Kidney (tissue), 14 donors: ENCODE data around the gene CDK19. TPM values are rescaled to one million over a fixed set of nuclear protein-coding genes. Genes with fewer than 3 reads are reported as not detected.

Experiments used
- DNase-seq, 5 donors: peaks; one replicate each; pipeline ENCODE4 v3.0.0-alpha.2; 2013 to 2020
- FAIRE-seq: peaks from 2 replicates; lab custom pipeline; 2012; peaks lifted over from hg19 to GRCh38; lab: Jason Lieb, UNC
- H3K27ac ChIP-seq, 2 donors: one replicate each; pipeline ENCODE4 v1.7.0; 2013; ENCODE audit warnings: low read depth in 2 of 2, low read length in 2 of 2, inconsistent platforms in 1 of 2
- H3K27me3 ChIP-seq: one replicate; pipeline ENCODE4 v1.7.1; 2013; ENCODE audit warnings: low read length, inconsistent platforms; ENCODE audit not compliant: control insufficient read depth, insufficient read depth
- H3K36me3 ChIP-seq, 3 donors: one replicate each; pipeline versions ENCODE4 v1.7.0 to v1.7.1; 2013; ENCODE audit warnings: low read length in 3 of 3, control low read depth in 1 of 3, inconsistent platforms in 1 of 3; ENCODE audit not compliant: insufficient read depth in 3 of 3, control insufficient read depth in 2 of 3
- H3K4me1 ChIP-seq, 3 donors: one replicate each; pipeline versions ENCODE4 v1.7.0 to v1.7.1; 2013; ENCODE audit warnings: low read length in 3 of 3, inconsistent platforms in 1 of 3, low read depth in 1 of 3; ENCODE audit not compliant: control insufficient read depth in 2 of 3, insufficient read depth in 2 of 3
- H3K4me3 ChIP-seq, 3 donors: one replicate each; pipeline versions ENCODE4 v1.7.0 to v1.8.1; 2013; ENCODE audit warnings: low read length in 3 of 3, control low read depth in 1 of 3, inconsistent platforms in 1 of 3
- H3K9ac ChIP-seq, 3 donors: one replicate each; pipeline versions ENCODE4 v1.7.0 to v1.7.1; 2013; ENCODE audit warnings: low read length in 3 of 3, control low read depth in 1 of 3, inconsistent platforms in 1 of 3
- H3K9me3 ChIP-seq, 3 donors: one replicate each; pipeline versions ENCODE4 v1.7.0 to v1.7.1; 2013; ENCODE audit warnings: low read length in 3 of 3, control low read depth in 1 of 3, inconsistent platforms in 1 of 3; ENCODE audit not compliant: control insufficient read depth in 2 of 3, insufficient read depth in 1 of 3
- intact Hi-C: fragments of 100-400 bp; cut with DNase I; formaldehyde crosslinking; loops from one replicate; pipeline ENCODE4 v1.11.1; 2022
- polyA plus RNA-seq: library from polyadenylated mRNA; stranded (reverse); fragments of 350-450 nt; fragmentation: Illumina TruSeq; extraction: RNeasy Lipid Tissue Mini Kit (QIAGEN cat#74804); gene quantifications from one replicate; pipeline ENCODE4 v1.2.3, GENCODE V29; 2014; ENCODE audit warnings: low read depth, low replicate concordance; ENCODE audit not compliant: insufficient read depth
- total RNA-seq: library from RNA; stranded (reverse); fragmentation: NEBNext Ultra II Directional; extraction: Animal tissue kit (Norgen Biotek cat#: 25700); gene quantifications from one replicate; pipeline ENCODE4 v1.2.1, GENCODE V29; 2021
- TF ChIP-seq, protein P1 (sequence below): IDR thresholded peaks from 3 replicates; pipeline ENCODE4 v1.5.1; 2012; ENCODE audit warnings: mild to moderate bottlenecking, moderate library complexity, borderline replicate concordance; ENCODE audit not compliant: insufficient read depth; ENCODE audit errors: extremely low read depth
- donor health status: control.
- donor health status: control.
- donor health status: control.
- donor health status: control.
- donor health status: control.
- donor health status: DM: yes; HTN: yes; CAD: no.
- donor health status: Normal renal cell carcinoma (clear cell type).

CDK19 gene
- total and polyA plus RNA-seq, 2 donors from 2014 or later: 4.9 to 20.4 TPM

DNA sequence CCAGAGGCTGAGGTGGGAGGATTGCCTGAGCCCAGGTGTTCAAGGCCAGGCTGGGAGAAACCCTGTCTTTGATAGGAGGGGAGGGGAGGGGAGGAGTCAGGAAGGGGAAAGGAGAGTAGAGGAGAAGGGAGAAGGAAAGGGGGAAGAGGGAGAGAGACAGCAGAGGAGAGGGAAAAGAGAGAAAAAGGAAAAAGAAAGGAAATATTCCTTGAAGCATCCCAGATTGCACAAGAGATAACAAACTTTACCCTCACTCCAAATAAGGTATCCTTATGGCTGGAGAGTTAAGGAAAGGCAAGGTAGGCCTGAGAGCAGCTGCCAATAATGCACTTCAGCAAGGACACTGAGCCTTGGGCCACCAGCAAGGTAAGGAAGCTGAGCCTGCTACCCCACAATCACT, 172.6 kb downstream of the CDK19 start:
- H3K27ac ChIP-seq: no peak overlapping the region
- intact Hi-C loops: no loop called here
- H3K27me3 ChIP-seq: no peaks in the 10 kb centered on the region
- TF ChIP-seq, protein P1, sequence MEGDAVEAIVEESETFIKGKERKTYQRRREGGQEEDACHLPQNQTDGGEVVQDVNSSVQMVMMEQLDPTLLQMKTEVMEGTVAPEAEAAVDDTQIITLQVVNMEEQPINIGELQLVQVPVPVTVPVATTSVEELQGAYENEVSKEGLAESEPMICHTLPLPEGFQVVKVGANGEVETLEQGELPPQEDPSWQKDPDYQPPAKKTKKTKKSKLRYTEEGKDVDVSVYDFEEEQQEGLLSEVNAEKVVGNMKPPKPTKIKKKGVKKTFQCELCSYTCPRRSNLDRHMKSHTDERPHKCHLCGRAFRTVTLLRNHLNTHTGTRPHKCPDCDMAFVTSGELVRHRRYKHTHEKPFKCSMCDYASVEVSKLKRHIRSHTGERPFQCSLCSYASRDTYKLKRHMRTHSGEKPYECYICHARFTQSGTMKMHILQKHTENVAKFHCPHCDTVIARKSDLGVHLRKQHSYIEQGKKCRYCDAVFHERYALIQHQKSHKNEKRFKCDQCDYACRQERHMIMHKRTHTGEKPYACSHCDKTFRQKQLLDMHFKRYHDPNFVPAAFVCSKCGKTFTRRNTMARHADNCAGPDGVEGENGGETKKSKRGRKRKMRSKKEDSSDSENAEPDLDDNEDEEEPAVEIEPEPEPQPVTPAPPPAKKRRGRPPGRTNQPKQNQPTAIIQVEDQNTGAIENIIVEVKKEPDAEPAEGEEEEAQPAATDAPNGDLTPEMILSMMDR: no peak
- no peak for FAIRE-seq
- no peak overlapping the region for H3K9ac ChIP-seq
- no peaks in the 10 kb centered on the region for H3K4me1 ChIP-seq
- H3K9me3 ChIP-seq: no peaks in the 10 kb centered on the region
- H3K4me3 ChIP-seq: no peak overlapping the region
- no peak for DNase-seq
- peaks cover 0 to 8% (median 2%) of the 10 kb centered on the region in 3 donors for H3K36me3 ChIP-seq

DNA sequence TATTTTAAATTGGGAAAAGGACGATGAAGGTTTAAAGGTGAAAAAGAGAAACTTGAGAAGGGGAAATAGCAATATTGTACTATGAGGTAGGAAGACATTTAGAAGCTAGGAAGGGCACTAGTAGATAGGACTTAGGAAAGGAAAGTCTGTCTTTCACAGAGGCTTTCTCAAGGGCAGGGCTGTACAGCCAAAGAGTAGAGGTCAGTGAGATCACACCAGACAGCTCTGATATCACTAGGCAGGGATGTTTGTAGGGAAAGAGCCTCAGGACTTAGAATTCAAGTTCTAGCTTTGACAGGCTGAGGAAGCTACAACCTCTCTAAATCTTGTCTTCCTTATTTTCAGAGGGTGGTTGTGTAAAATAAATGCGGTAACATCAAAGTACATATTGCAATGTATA, 178.5 kb downstream of the CDK19 start:
- no peaks in the 10 kb centered on the region for H3K4me1 ChIP-seq
- no peak overlapping the region for H3K9ac ChIP-seq
- no peak for DNase-seq
- no peaks in the 10 kb centered on the region for H3K36me3 ChIP-seq
- no peaks in the 10 kb centered on the region for H3K9me3 ChIP-seq
- H3K27ac ChIP-seq: no peak overlapping the region
- no peaks in the 10 kb centered on the region for H3K27me3 ChIP-seq
- intact Hi-C loops: no loop called here
- H3K4me3 ChIP-seq: no peak overlapping the region
- TF ChIP-seq, protein P1: no peak
- no peak for FAIRE-seq

- no peaks in the 10 kb centered on the region for H3K36me3 ChIP-seq
- no peaks in the 10 kb centered on the region for H3K27me3 ChIP-seq
- no peak for FAIRE-seq
- intact Hi-C loops: no loop called here
- no peak overlapping the region for H3K9ac ChIP-seq
- H3K4me1 ChIP-seq: no peaks in the 10 kb centered on the region
- no peak overlapping the region for H3K27ac ChIP-seq
- H3K9me3 ChIP-seq: no peaks in the 10 kb centered on the region
- TF ChIP-seq, protein P1: no peak
- no peak for DNase-seq
- no peak overlapping the region for H3K4me3 ChIP-seq
These were observed 180.2 kb downstream of the CDK19 start for GRCh38 chr6:110635096-110635495.

GRCh38 chr6:110633731-110634213, 181.5 kb downstream of the CDK19 start:
- intact Hi-C loops: no loop called here

More at GRCh38 chr6:110633731-110634213, 181.5 kb downstream of the CDK19 start:
- DNase-seq: no peak
- H3K36me3 ChIP-seq: no peaks in the 10 kb centered on the region
- H3K27me3 ChIP-seq: no peaks in the 10 kb centered on the region
- no peaks in the 10 kb centered on the region for H3K9me3 ChIP-seq
- H3K27ac ChIP-seq: no peak overlapping the region
- TF ChIP-seq, protein P1: no peak
- no peak overlapping the region for H3K4me3 ChIP-seq
- no peak overlapping the region for H3K9ac ChIP-seq
- H3K4me1 ChIP-seq: no peaks in the 10 kb centered on the region
- FAIRE-seq: no peak
